Activated CD8-positive, alpha-beta memory T cell treated with anti-CD3 and anti-CD28 coated beads, Interleukin-2, amount 50 U/mL, for 1 hour (primary cell): ENCODE data around the gene PPP1R17.

Experiments used
- DNase-seq: peaks from one replicate; pipeline ENCODE4 v3.0.0-alpha.2; 2020; ENCODE audit errors: extremely low read depth

Gene PPP1R17

GRCh38 chr7:31687024-31687748 lies at the start of gene PPP1R17:
Gene PPP1R17 (plus strand): TSS chr7:31687215. CDS start chr7:31692442, 5,227 bp downstream.
- no peak for DNase-seq

- DNase-seq: no peak
These were observed 46.6 kb upstream of the PPP1R17 start for GRCh38 chr7:31640381-31640780.

GRCh38 chr7:31642681-31643115 lies 44.3 kb upstream of the PPP1R17 start:
- DNase-seq: no peak

GRCh38 chr7:31646942-31647341 lies 40.1 kb upstream of the PPP1R17 start:
- DNase-seq: no peak

GRCh38 chr7:31647511-31647910 lies 39.5 kb upstream of the PPP1R17 start:
- no peak for DNase-seq

- DNase-seq: no peak
These were observed 38.7 kb upstream of the PPP1R17 start for GRCh38 chr7:31648288-31648687.

- DNase-seq: no peak
These were observed 38.1 kb upstream of the PPP1R17 start for GRCh38 chr7:31648880-31649279.

GRCh38 chr7:31651234-31652062 lies 35.6 kb upstream of the PPP1R17 start:
- no peak for DNase-seq

GRCh38 chr7:31652063-31652326 lies 35.0 kb upstream of the PPP1R17 start:
- DNase-seq: no peak

GRCh38 chr7:31663072-31663471 lies 23.9 kb upstream of the PPP1R17 start:
- DNase-seq: no peak

- no peak for DNase-seq
These were observed 22.1 kb upstream of the PPP1R17 start for GRCh38 chr7:31664890-31665289.

- no peak for DNase-seq
These were observed 21.5 kb upstream of the PPP1R17 start for GRCh38 chr7:31665546-31665945.

- DNase-seq: no peak
These were observed 17.6 kb upstream of the PPP1R17 start for GRCh38 chr7:31669461-31669860.

- DNase-seq: no peak
These were observed 7.3 kb upstream of the PPP1R17 start for GRCh38 chr7:31679574-31680305.

- DNase-seq: no peak
These were observed 3.4 kb upstream of the PPP1R17 start for GRCh38 chr7:31683445-31684225.

GRCh38 chr7:31688372-31688771 lies 1.4 kb downstream of the PPP1R17 start:
- no peak for DNase-seq

GRCh38 chr7:31688996-31689395 lies 2.0 kb downstream of the PPP1R17 start:
- no peak for DNase-seq

GRCh38 chr7:31690935-31691334 lies 3.9 kb downstream of the PPP1R17 start:
- no peak for DNase-seq

GRCh38 chr7:31692451-31692850 lies 5.4 kb downstream of the PPP1R17 start:
- no peak for DNase-seq

- DNase-seq: no peak
These were observed 5.9 kb downstream of the PPP1R17 start for GRCh38 chr7:31692871-31693270.

- no peak for DNase-seq
These were observed 9.0 kb downstream of the PPP1R17 start for GRCh38 chr7:31695859-31696614.
